ENCODE results near the gene SPANXA2. TPM values are rescaled to one million over a fixed set of nuclear protein-coding genes. Genes with fewer than 3 reads are reported as not detected.
"Not testable (repeated sequence)": the region's sequence is repeated elsewhere in the genome, so short reads cannot be mapped to it uniquely, and the experiment has no call there.

The SPANXA2 gene
- total RNA-seq (not detected), polyA plus RNA-seq (not detected)
- long read RNA-seq, donor 1: 0 reads
- long read RNA-seq, donor 2: 0 reads
- long read RNA-seq, donor 3: 0 reads
- long read RNA-seq, donor 4: 0 reads
- long read RNA-seq, donor 5: 0 reads
- long read RNA-seq, donor 6: 0 reads
- long read RNA-seq, donor 7: 0 reads
- long read RNA-seq, donor 8: 0 reads
- long read RNA-seq, donor 9: 0 reads
- long read RNA-seq, donor 10: 0 reads

GRCh38 chrX:141589408-141589807 is at the start of gene SPANXA2:
TSS of gene SPANXA2 (plus strand) at chrX:141589708. CDS start at chrX:141589768, 60 bp downstream.
- DNase-seq; intact Hi-C loops (cut with DNase I; ENCODE audit: low total_unique reads): not testable (repeated sequence)

GRCh38 chrX:141542551-141542950 is 47.0 kb upstream of the SPANXA2 start:
- H3K27ac ChIP-seq; H3K4me1 ChIP-seq; H3K27me3 ChIP-seq; intact Hi-C loops (cut with DNase I; ENCODE audit: low total_unique reads); H3K9me3 ChIP-seq; DNase-seq; H3K36me3 ChIP-seq; H3K4me3 ChIP-seq: not testable (repeated sequence)
- 71 to 100% (median 83%) methylated on average over 3 to 6 of the region's 16 CpGs; no CpG with 5 or more reads in 1 of the 5 donors for WGBS, 5 donors

More at GRCh38 chrX:141589408-141589807, at the start of gene SPANXA2:
- H3K4me1 ChIP-seq, H3K9me3 ChIP-seq, H3K27ac ChIP-seq, H3K36me3 ChIP-seq, H3K4me3 ChIP-seq, H3K27me3 ChIP-seq: not testable (repeated sequence)
- no CpG with 5 or more reads among the region's 10 CpGs for whole genome bisulfite sequencing, 5 donors

- intact Hi-C loops (cut with DNase I; ENCODE audit: low total_unique reads); H3K27ac ChIP-seq; DNase-seq; H3K9me3 ChIP-seq; H3K27me3 ChIP-seq; H3K36me3 ChIP-seq; H3K4me3 ChIP-seq; H3K4me1 ChIP-seq: not testable (repeated sequence)
- no CpG with 5 or more reads among the region's 10 CpGs for WGBS, 5 donors
These were observed 4.9 kb upstream of the SPANXA2 start, which contains the start of gene SPANXA1 for GRCh38 chrX:141584638-141585037. TSS of gene SPANXA1 (minus strand) at chrX:141584738. CDS start at chrX:141584678, 60 bp downstream.

- intact Hi-C loops (cut with DNase I; ENCODE audit: low total_unique reads): no loop called here
- H3K9me3 ChIP-seq: no peaks in the 10 kb centered on the region
- no peaks in the 10 kb centered on the region for H3K4me1 ChIP-seq
- DNase-seq: no peak
- H3K27ac ChIP-seq: no peak overlapping the region
- H3K4me3 ChIP-seq: no peak overlapping the region
- WGBS, 5 donors: 91 to 100% (median 96%) methylated on average over 1 of the region's 1 CpG
- no peaks in the 10 kb centered on the region for H3K36me3 ChIP-seq
- H3K27me3 ChIP-seq: no peaks in the 10 kb centered on the region
- TF ChIP-seq EP300 (IDR thresholded peaks at IDR 0.05): no peak
- no peak for TF ChIP-seq POLR2AphosphoS5 (IDR thresholded peaks at IDR 0.05)
- no peak for TF ChIP-seq CTCF (IDR thresholded peaks at IDR 0.05)
- no peak for TF ChIP-seq POLR2A (IDR thresholded peaks at IDR 0.05)
These were observed 19.6 kb downstream of the SPANXA2 start for GRCh38 chrX:141609111-141609510.

- no peaks in the 10 kb centered on the region for H3K4me1 ChIP-seq
- H3K27ac ChIP-seq: no peak overlapping the region
- no peaks in the 10 kb centered on the region for H3K9me3 ChIP-seq
- 58 to 77% (median 74%) methylated on average over 2 of the region's 2 CpGs for WGBS, 5 donors
- H3K4me3 ChIP-seq: no peak overlapping the region
- no peak for TF ChIP-seq CTCF (IDR thresholded peaks at IDR 0.05)
- intact Hi-C loops (cut with DNase I; ENCODE audit: low total_unique reads): no loop called here
- H3K27me3 ChIP-seq: no peaks in the 10 kb centered on the region
- no peaks in the 10 kb centered on the region for H3K36me3 ChIP-seq
- DNase-seq: no peak
These were observed 29.8 kb downstream of the SPANXA2 start for GRCh38 chrX:141619336-141619735.

- H3K9me3 ChIP-seq: peaks cover 0 to 18% (median 0%) of the 10 kb centered on the region in 4 donors
These were observed 42.6 kb downstream of the SPANXA2 start for GRCh38 chrX:141632124-141632523.

More at GRCh38 chrX:141632124-141632523, 42.6 kb downstream of the SPANXA2 start:
- H3K27me3 ChIP-seq: no peaks in the 10 kb centered on the region
- intact Hi-C loops (cut with DNase I; ENCODE audit: low total_unique reads): no loop called here
- no peaks in the 10 kb centered on the region for H3K36me3 ChIP-seq
- H3K27ac ChIP-seq: no peak overlapping the region
- no peak for DNase-seq
- H3K4me3 ChIP-seq: no peak overlapping the region
- H3K4me1 ChIP-seq: no peaks in the 10 kb centered on the region
- TF ChIP-seq POLR2AphosphoS5 (IDR thresholded peaks at IDR 0.05) (no peak), EP300 (IDR thresholded peaks at IDR 0.05) (no peak), POLR2A (IDR thresholded peaks at IDR 0.05) (no peak), CTCF (IDR thresholded peaks at IDR 0.05) (no peak)

Measured in stomach (tissue), 19 donors.